ENCODE data around the gene ARSA. TPM values are rescaled to one million over a fixed set of nuclear protein-coding genes. Genes with fewer than 3 reads are reported as not detected.
A peak's percentile ranks its signal among the peaks of the same experiment; 100 is the strongest.

The ARSA gene
- total RNA-seq, 4 donors from 2014 or later, result 19.5 to 40.0 (median 21.0) TPM

DNA sequence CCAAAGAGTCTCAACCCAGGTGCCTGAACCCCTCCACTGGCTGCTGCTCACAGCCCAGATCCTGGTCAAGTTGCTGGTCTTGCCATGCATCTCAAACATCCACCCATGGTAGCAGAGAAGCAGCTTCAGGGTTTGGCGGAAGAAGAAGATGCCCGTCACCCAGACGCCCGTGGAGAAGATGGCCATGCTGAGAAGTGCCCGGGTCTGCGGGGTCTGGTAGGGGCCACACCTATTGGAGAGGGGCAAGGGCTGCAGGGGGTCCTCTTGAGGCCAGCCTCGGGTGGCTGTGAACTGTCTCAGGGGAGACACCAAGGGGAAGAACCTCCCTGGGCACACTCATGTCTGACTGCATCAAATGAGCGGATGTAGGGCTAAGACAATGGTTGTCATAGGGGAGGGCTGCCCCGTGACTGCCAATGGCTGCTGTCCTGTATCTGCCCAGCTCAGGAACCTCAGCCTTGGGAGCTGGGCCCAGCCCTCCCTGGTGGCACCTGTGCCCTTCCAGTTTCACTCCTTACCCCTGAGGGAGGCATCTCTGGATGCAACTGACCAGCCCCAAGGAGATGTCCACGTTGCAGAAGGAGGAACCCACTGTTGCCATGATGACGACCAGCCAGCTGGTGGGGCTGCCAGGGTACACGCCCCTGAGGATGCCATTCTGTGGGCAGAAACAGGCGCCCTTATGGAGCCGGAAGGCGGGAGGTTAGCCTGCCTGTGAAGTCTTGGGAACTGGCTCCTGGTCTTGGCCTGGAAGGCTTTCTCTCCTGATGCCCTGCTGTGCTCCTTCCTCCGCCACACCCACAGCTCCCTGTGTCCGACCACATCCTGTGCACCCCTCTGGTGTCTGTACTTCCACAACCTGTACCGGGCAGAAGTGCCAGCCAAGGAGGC, 50.9 kb downstream of the ARSA start:
- Histone ChIP-seq H3K27ac (peak overlapping the region in 1 of 4 donors; percentile 77), H3K4me1 (peaks cover 0 to 41% (median 22%) of the 10 kb centered on the region in 3 donors), H3K36me3 (peaks cover 0 to 40% of the 10 kb centered on the region in 2 donors), H3K27me3 (peaks cover 4% of the 10 kb centered on the region), H3K9me3 (no peaks in the 10 kb centered on the region), H3K4me3 (peak overlapping the region in 1 of 2 donors; percentile 52)
- ATAC-seq, result no peak
- WGBS, 2 donors (ENCODE audit: low coverage in 1 of 2), result 73 to 80% methylated on average over 1 to 6 of the region's 18 CpGs
- TF ChIP-seq EP300 (IDR thresholded peaks at IDR 0.05) (no peak), POLR2AphosphoS5 (IDR thresholded peaks at IDR 0.05) (no peak), POLR2A (IDR thresholded peaks at IDR 0.05) (no peak)
- TF ChIP-seq, protein P1, sequence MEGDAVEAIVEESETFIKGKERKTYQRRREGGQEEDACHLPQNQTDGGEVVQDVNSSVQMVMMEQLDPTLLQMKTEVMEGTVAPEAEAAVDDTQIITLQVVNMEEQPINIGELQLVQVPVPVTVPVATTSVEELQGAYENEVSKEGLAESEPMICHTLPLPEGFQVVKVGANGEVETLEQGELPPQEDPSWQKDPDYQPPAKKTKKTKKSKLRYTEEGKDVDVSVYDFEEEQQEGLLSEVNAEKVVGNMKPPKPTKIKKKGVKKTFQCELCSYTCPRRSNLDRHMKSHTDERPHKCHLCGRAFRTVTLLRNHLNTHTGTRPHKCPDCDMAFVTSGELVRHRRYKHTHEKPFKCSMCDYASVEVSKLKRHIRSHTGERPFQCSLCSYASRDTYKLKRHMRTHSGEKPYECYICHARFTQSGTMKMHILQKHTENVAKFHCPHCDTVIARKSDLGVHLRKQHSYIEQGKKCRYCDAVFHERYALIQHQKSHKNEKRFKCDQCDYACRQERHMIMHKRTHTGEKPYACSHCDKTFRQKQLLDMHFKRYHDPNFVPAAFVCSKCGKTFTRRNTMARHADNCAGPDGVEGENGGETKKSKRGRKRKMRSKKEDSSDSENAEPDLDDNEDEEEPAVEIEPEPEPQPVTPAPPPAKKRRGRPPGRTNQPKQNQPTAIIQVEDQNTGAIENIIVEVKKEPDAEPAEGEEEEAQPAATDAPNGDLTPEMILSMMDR (IDR thresholded peaks at IDR 0.05), result no peak

DNA sequence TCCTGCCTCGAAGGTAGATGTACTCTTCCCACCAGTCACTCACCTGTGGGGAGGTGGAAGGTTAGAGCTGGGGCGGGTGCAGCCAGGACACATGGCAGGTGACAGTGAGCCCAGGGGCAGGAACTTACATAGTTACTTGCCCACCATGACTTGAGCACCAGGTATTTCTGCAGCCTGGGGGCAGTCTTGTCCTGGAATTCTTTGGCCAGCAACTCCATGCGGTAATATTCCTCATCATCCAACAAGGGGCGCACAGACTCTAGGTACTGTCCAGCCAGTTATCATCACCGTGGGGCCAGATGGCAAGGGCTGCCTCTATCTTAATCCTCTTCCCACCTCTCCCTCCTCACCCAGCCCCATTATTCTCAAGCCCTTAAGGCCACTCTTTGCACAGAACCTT, 51.9 kb downstream of the ARSA start:
- Histone ChIP-seq H3K27ac (no peak overlapping the region), H3K4me3 (no peak overlapping the region), H3K4me1 (peaks cover 0 to 31% (median 15%) of the 10 kb centered on the region in 3 donors), H3K9me3 (no peaks in the 10 kb centered on the region), H3K36me3 (peaks cover 0 to 49% of the 10 kb centered on the region in 2 donors), H3K27me3 (peaks cover 4% of the 10 kb centered on the region)
- no peak for ATAC-seq
- TF ChIP-seq, protein P1 (IDR thresholded peaks at IDR 0.05), result no peak
- TF ChIP-seq EP300 (IDR thresholded peaks at IDR 0.05), result no peak
- no peak for TF ChIP-seq POLR2AphosphoS5 (IDR thresholded peaks at IDR 0.05)
- no peak for TF ChIP-seq POLR2A (IDR thresholded peaks at IDR 0.05)
- WGBS, 2 donors (ENCODE audit: low coverage in 1 of 2), result 61% methylated on average over 4 of the region's 5 CpGs; no CpG with 5 or more reads in 1 of the 2 donors

DNA sequence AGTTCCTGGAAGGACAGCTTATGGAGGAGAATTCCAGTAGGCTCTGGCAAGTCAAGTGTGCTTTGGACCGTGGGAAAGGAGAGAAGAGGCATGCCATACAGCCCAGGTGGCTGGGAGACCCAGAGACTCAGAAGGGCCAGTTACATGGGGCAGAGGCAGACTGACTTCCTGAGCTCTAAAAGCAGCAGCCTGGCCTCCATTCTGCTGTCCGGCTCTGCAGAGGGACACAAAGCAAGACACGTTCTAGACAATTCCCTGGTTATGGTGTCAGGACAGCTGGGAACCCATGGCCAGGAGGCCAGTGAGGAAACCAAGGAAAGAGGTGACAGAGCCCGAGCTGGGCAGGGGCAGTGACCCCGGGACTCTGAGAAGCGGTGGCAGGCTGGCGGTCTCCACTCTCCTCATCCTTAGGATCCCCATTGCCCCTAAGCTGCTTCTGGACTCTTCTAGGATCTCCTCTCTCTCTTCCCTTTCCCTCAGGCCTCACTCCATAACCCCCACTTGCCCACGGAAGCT, 52.5 kb downstream of the ARSA start:
- Histone ChIP-seq H3K4me3 (no peak overlapping the region), H3K27me3 (peaks cover 4% of the 10 kb centered on the region), H3K36me3 (peaks cover 0 to 55% of the 10 kb centered on the region in 2 donors), H3K27ac (no peak overlapping the region), H3K4me1 (peaks cover 0 to 29% (median 15%) of the 10 kb centered on the region in 3 donors), H3K9me3 (no peaks in the 10 kb centered on the region)
- 62 to 83% methylated on average over 1 to 5 of the region's 8 CpGs for WGBS, 2 donors (ENCODE audit: low coverage in 1 of 2)
- TF ChIP-seq POLR2A (IDR thresholded peaks at IDR 0.05), result no peak
- TF ChIP-seq, protein P1 (IDR thresholded peaks at IDR 0.05), result no peak
- TF ChIP-seq POLR2AphosphoS5 (IDR thresholded peaks at IDR 0.05), result no peak
- no peak for TF ChIP-seq EP300 (IDR thresholded peaks at IDR 0.05)
- ATAC-seq, result no peak

Small RNA genes lying within 50 kb of the gene (small RNA-seq; reads per million reads assigned to genes)
- gene RF00019, result 0 reads per million in 4 donors

Other genes starting within 250 kb of the ARSA start
- gene SBF1, start 153.1 kb downstream of the ARSA start, total RNA-seq, result 100 to 1,000 TPM in 1 of 4 donors, 10 to 100 TPM in 3; 63.7 to 122 (median 64.4) TPM
- gene ADM2, start 146.6 kb downstream of the ARSA start, total RNA-seq, result under 1 TPM in 1 of 4 donors, not detected in 3; 0.40 TPM
- not detected for gene MIOX, start 141.3 kb downstream of the ARSA start, total RNA-seq
- 10 to 100 TPM; 35.5 to 58.4 (median 45.1) TPM for gene LMF2, start 120.5 kb downstream of the ARSA start, total RNA-seq
- gene NCAPH2, start 119.9 kb downstream of the ARSA start, total RNA-seq, result 10 to 100 TPM; 34.8 to 45.0 (median 42.1) TPM
- 1 to 10 TPM in 2 of 4 donors, not detected in 2; 1.2 to 1.8 TPM for gene SCO2, start 102.6 kb downstream of the ARSA start, total RNA-seq
- gene TYMP, start 98.1 kb downstream of the ARSA start, total RNA-seq, result 10 to 100 TPM; 18.5 to 55.1 (median 39.3) TPM
- under 1 TPM in 3 of 4 donors, not detected in 1; 0.08 to 0.31 (median 0.27) TPM for gene KLHDC7B, start 82.3 kb downstream of the ARSA start, total RNA-seq
- gene SYCE3, start 65.2 kb downstream of the ARSA start, total RNA-seq, result not detected
- 10 to 100 TPM in 1 of 4 donors, 1 to 10 TPM in 3; 3.1 to 13.4 (median 6.5) TPM for gene CPT1B, start 49.7 kb downstream of the ARSA start, total RNA-seq
- 10 to 100 TPM; 16.6 to 39.8 (median 33.1) TPM for gene CHKB, start 45.3 kb downstream of the ARSA start, total RNA-seq
- gene MAPK8IP2, start 27.4 kb downstream of the ARSA start, total RNA-seq, result 1 to 10 TPM in 3 of 4 donors, under 1 TPM in 1; 0.93 to 3.7 (median 2.3) TPM
- gene SHANK3, start 44.7 kb upstream of the ARSA start, total RNA-seq, result 10 to 100 TPM in 2 of 4 donors, 1 to 10 TPM in 2; 5.9 to 20.5 (median 13.0) TPM
- not detected for gene ACR, start 110.1 kb upstream of the ARSA start, total RNA-seq
- gene RABL2B, start 155.5 kb upstream of the ARSA start, total RNA-seq, result 10 to 100 TPM in 3 of 4 donors, 1 to 10 TPM in 1; 4.9 to 19.3 (median 15.9) TPM

Measured in gastroesophageal sphincter (tissue), 4 donors.